GM21576 (cell line): Measurements from ENCODE around the gene BLVRA.

Source experiments
- ATAC-seq: cut with Tn5 transposase; IDR thresholded peaks from one replicate; pipeline ENCODE4 v1.9.1; 2021; ENCODE audit warnings: mild to moderate bottlenecking, moderate library complexity; ENCODE audit not compliant: unreplicated experiment

The BLVRA gene

DNA sequence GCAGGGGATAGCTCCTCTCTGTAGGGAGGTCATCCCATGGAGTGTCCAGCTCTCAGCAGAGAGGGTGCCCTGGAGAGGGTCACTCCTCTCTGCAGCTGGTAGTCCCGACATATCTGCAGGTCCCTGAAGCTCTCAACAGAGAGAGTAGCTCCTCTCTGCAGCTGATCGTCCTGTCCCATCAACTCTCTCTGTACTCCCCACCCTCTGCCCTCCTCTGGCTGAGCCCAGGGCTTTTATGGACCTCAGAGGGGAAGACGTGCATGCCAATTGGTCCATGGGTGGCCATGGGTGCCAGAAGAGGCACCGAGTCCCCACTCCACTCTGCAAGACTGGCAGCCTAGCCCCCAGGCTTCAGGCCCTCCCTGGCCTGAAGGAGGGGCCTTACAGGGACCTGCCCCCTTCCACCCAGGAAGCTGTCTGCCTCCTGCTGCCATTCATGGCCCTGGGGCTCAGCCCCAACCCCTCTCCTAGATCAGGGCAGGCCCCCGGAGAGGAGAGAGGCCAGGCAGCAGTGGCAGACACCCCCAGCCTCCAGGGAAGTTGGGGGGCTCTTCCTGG is 9.0 kb upstream of the BLVRA start:
- no peak for ATAC-seq

DNA sequence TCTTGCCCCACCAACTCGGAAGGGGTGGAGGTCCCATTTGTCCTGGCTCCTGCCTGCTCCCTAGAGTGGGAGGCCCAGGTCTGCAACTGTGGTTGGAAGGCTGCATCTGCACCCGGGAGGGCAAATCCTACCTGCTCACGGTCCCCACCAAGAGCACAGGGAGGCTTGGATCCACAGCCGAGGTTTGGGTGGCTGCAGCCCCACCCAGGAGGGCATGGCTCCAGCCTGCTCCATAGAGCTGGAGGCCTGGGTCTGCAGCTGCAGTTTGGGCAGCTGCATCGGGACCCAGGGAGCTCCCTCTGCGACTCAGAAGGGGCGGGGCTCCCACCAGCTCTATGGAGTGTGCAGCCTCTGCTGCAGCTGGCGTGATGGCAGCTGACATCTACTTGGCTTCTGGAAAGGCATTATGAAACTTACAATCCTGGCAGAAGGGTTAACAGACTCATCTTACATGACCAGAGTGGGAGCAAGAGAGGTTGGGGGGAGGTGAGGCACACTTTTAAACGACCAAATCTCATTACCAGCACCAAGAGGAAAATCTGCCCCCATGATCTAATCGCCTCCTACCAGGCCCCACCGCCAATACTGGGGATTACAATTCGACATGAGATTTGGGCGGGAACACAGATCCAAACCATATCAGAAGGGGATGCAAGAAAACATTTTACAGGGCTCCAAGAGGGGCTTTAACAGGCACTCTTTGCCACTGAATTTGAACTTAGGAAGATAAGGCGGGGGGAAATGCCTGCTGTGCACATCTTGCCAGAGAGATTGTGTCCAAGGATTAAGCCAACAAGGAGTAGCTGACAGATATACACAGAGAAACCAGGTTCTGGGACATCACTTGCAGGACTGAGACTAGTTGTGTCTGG is 8.2 kb upstream of the BLVRA start:
- no peak for ATAC-seq

DNA sequence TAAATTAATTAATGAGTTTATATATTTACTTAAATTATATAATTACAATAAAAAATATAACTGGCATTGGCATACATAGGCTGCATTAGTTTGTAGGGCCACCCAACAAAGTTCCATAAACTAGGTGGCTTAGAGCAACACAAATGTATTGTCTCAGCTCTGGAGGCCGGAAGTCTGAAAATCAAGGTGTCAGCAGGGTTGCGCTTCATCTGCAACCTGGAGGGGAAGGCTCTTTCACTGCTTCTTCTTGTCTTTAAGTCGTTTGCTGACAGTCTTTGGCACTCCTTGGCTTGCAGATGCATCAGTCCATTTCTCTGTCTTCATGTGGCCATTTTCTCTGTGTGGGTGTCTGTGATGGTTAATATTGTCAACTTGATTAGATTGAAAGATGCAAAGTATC is 6.1 kb upstream of the BLVRA start:
- ATAC-seq: no peak

DNA sequence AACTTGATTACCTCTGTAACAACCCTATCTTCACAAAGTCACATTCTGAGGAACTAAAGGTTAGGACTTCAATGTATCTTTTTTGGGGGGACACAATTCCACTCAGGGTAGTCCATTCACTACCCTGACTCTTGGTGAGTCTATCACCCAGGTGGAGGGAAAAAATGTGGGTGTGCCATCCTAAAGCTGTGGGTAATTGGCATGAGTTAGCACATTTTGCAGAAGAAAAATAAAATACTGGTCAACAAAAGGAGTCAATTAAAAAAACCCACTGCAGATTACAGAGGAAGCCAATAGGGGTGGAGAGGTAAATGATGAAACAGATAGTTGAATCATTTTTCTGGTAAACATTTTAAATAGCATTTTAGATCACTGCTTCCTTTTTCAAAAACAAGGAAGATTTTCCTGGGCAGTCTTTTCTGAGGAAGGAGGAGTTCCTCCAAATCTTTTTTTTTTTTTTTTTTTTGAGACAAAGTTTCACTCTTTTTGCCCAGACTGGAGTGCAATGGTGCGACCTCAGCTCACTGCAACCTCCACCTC is 5.1 kb upstream of the BLVRA start:
- ATAC-seq: no peak

DNA sequence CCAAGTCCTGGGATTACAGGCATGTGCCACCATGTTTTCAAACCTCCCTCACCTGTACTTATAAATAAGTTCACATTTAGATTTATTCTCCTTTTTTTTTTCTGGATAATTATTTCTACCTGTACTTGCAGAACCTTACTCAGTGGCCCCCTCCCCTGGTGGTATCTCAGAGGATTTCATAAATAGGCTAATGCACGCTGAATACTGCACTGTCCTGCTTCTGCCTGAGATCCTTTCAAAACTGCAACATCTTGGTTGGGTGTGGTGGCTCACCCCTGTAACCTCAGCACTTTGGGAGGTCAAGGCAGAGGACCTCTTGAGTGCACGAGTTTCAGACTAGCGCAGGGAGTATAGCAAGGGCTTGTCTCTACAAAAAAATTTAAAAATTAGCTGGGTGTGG is 4.6 kb upstream of the BLVRA start:
- ATAC-seq: no peak

DNA sequence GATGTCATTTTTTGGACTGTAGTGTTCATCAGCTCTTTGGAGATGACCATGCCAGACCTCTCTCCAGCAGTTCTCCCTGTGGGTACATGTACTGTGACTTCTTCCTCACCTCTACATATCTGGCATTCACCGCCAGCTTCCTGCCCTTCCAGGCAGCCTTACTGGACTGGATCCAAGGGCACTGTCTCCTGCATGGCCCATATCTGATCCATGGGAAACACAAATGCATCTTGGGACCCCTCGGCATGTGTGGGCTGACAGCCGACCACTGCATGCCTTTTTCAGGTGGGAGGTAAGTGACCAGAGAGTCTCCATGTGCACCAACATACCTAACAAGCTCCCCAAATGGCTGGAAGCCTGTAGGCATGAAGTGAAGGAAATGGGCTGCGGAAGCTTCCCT is 3.9 kb upstream of the BLVRA start:
- no peak for ATAC-seq

DNA sequence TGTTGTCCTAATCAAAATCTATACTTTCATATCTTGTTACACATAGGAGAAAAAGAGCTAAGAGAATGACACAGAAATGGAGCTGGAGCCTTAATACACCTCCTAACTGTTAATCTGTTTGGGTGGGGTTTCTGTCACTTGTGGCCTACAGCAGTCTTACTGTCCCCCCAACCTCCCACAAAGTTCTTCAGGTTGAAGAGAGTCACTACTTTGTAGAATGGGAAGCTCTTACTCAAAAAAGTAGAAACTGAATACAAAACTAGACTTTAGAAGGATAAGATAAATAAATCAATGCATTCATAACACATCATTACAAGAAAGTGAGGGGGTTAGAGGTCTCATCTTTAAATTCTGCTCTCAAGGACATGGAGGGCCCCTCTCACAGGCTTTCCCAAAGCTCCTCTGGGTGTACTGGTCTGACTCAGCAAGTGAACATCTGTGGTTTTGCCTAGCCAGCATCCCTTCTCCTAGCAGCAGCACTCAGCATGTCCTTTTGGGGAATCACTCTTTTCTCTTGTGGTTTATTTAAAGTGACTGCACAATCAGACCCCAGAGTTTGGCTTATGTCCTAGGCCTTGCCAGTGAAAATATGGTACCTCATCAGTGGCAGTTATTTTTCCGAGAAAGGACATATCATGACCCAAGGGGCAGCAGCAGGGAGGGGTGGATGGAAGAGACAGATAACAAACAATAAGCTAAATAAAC is 2.0 kb upstream of the BLVRA start:
- ATAC-seq: no peak

DNA sequence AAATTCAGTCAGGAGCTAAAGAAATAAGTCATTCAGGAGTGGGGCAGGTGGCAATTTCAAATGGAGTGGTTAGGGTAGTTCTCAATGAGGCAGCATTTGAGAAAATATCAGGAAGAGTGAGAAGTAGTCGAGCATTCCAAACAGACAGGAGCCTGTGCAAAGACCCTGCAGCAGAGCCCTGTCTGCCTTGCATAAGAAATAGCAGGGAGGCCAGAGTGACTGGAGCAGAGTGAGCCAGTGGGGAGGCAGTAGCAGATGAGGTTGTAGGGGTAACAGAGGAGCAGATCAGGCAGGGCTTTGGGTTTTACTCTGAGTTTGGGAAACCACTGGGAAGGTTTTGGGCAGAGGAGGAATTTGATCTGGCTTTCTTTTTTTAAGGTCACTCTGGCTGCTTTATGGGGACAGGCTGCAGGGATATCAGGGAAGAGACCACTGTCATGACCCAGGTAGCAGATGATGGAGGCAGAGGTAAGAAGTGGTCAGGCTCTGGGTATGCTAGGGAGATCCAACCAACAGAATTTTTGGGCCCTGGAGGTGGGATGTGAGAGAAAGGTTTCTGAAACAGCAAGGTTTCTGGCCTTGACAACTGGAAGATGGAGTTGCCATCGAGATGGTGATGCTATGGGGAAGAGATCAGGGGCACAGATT is 1.3 kb upstream of the BLVRA start:
- no peak for ATAC-seq

DNA sequence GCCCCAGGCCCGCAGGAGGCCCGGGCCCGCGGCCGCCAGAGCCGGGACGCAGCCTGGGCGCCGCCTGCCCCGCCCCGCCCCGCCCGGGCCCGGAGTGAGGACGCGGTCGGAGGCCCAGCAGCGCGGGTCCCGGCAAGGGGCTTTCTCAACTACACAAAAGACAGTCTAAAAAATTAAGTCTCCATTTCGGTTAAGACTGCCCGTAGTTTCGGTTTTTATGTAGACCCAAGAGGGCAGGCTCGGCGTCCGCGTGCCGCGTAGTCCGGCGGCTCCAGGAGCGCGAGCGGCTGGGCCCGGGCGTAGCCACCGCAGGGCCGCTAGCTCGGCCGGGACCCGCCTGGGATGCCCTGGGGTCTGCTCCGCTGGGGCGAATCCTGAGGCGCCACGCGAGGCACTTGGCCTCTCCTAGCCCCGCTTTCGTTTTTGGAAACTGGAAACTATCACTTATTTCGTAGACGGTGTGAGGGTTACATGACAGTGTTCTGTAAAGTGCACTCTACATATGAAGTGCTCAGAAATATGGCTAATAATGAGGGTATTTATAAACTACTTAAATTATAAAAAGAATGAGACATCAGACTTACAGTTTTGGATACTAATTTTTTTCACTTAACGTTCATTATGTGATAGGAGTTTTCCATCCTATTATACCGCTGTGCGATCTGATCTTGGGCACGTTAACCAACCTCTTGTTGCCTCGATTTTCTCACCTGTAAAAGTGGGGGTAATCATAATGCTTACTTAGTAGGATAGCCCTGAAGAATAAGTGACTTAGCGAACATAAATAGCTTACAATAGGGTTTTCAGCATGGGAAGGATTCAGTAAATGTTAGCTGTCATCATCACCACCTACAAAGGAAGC is 573 bp downstream of the BLVRA start:
- peak; percentile 47 for ATAC-seq

DNA sequence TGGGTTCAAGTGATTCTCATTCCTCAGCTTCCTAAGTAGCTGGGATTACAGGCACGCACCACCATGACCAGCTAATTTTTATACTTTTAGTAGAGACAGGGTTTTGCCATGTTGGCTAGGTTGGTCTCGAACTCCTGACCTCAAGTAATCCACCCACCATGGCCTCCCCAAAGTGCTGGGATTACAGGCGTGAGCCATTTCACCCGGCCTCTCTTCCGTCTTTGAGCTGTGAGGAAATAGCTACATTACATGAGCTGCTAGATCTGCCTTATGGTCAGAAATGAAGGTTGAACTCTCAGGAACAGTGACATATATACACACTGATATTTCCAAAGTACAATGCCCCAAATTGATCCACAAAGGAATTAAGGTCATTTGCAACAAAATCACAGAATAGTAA is 2.4 kb downstream of the BLVRA start:
- ATAC-seq: no peak

DNA sequence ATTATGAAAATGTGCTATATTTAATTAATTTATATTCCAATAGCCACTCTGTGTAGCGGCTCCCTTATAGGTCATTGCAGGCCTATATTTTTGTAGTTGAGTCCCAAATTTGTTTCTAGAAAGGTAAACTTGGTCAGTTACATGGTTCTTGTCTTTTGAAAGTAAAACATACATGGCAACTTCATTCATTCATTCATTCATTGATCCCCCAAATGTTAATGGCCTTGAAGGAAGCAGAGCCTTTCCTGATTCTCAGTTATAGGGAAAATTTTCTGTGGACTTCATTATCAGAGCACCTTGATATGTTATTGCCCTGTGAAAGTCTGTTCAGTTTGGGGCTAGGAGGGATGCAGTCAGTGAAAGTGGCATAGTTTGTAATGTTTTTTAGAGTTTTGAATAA is 2.9 kb downstream of the BLVRA start:
- ATAC-seq: no peak

DNA sequence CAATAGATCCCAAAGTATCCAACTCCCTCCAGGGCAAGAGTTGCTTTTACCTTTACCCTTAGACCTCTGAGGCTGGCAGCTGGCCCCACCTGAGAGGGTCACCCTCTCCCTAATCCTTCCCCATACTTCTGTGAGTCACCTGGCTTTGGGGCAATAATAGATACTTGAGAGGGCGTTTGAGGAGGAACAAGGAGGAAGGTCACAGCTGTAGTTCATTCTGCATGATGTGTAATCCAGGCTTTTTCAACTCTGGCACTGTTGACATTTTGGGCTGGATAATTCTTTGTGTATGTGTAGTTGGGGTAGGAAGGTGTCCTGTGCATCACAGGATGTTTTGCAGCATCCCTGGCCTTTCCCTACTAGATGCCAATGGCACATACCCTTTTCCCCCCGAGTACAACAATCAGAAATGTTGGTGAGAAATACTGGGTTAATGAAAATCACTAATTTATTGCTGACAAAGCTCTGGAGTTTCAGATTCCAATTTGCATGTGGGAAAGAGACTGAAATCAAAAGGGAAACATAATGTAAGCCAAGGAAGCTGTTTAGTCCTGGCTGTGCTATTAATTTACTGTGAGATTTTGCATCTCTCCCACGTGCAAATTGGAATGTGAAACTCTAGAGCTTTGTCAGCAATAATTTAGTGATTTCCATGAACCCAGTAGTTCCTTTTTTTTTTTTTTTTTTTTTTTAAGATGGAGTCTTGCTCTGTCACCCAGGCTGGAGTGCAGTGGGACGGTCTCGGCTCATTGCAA is 3.6 kb downstream of the BLVRA start:
- ATAC-seq: no peak

DNA sequence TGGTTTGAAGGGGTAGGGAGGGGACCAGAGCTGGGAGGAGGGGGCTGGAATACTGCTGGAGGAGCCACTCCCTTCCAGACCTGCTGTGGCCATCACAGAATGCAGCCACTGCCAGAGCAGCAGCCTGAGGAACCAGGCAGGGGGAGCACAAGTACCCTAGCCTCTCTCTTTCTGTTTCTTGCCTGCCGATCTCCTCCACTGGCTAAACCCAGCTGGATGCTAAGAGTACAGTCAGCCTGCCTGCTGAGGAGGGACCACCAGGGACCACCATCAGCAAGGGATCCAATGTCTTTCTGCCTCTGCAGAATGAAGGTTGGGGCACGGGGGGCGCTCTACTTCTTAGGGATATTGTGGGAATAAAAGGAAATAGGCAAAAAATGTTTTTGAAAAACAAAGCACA is 4.7 kb downstream of the BLVRA start:
- ATAC-seq: no peak

DNA sequence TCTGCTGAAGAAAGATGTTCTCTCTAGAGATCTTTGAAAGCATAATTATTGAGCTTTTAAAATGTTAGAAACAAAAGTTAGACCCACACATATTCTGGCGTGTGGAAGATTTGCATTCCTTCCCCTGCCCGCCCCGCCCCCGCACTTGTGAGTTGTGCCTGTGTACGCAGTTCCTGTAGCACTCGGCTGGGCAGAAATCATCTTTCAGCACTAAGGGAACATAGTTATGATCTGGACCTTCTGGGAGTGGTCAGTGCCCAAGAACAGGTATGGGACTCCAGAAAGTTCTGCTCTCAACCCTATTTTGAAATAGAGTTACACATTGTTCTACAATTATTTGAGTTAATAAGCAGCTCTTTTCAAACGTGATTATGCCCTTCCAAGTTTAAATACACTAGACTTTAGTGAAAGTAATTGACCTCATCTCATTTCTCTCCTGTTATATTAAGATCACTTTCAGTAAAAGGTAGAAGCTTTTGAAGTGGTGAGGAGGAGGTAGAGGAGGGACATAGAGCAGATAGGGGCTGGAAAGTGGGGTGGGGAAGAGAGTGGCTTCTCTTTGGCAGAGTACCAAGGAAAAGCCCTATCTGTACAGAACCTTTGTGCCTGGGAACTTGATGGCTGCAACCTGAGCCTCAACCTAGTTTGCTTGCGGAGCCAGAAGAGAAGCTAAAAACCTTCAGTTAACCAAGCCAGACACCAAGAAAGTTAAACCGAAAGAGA is 5.7 kb downstream of the BLVRA start:
- ATAC-seq: peak; percentile 72

DNA sequence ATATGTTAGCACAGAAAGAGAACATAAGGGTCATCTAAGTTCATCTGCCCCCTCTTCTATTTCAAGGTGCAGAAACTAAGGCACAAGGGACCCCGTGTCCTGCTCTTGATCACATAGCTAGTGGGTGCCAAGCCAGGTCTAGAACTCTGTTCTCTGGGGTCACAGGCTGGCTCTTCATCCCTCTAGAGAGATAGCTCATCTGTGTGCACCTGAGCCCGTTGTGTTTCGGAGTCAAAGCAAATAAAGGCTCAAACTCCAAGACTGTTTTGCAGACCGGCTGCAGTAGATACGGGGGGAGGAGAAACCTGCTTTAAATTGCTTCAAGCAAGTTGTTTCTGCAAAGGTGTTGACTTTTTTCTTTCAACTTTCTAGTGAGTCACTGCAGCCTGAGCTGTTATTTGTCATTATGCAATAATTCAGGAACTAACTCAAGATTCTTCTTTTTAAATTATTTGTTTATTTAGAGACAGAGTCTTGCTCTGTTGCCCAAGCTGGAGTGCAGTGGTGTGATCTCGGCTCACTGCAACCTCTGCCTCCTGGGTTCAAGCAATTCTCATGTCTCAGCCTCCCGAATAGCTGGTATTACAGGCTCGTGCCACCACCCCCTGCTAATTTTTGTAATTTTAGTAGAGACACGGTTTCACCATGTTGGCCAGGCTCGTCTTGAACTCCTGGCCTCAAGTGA is 6.5 kb downstream of the BLVRA start:
- no peak for ATAC-seq

DNA sequence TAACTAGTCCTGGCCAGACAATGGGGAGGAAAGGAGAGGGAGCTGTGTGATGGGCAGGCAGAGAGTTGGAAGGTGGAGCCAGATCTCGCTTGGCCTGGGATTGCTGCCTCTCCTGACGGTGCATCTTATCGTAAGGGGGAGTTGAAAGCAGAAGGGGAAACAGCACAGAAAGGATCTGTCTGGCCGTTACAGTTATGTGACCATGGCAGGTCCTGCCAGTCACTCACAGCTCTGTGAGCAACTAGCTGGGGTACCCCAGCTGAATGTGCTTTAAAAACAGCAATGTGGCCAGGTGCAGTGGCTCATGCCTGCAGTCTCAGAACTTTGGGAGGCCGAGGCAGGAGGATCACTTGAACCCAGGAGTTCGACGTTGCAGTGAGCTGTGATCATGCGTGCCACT is 8.1 kb downstream of the BLVRA start:
- no peak for ATAC-seq

DNA sequence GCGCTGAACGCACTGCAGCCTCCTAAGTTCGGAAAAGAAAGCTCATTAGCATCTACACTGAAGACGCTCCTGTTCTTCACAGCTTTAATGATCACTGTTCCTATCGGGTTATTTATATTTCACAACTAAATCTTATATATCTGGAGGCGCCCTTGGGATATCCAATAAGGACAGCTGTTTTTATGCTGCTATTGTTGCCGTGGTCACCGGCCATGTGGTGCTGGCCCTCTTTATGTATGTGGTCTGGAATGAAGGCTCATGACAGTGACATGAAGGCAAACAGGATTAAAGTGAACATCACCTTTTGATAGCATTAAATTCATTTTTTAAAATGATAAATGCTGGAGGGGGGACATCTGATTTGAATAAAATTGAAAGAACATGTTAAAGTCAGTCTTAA is 8.8 kb downstream of the BLVRA start:
- no peak for ATAC-seq

DNA sequence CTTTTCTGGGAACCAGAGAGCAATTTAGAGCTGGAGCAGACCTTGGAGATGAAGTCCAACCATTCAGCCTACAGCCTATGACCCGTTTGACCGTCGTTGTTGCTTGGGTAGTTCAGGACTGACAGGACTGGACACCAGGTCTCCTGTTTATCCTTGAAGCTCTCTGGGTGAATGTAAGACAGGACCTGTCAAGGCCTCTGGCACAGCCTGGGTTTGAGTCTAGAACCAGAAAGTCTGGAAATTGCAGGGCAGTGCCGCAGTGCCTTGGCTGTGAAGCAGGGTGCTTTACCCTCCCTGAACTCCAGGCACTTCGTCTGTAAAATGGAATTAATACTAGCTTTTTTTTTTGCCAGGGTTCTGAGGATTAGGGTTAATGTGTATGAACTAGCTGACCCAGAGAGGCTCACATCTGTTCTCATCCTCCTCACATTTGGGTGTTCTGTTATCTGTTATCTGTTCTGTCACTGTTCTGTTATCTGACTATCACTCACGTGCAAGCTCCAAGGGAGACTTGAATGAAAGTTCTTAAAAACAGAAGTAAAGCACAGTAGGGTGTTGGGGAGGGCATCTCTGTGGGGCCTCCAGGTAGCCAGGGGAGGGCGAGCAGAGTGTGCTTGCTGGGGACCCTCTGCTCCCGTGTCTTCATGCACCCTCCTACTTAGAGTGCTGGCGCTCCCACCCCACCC is 9.9 kb downstream of the BLVRA start:
- ATAC-seq: no peak
